ENCODE data around the gene SLC30A1.

GRCh38 chr1:211587123-211587522, 8.2 kb upstream of the SLC30A1 start:
- TF ChIP-seq POLR2A (IDR thresholded peaks at IDR 0.05): no peak
- TF ChIP-seq, protein P1, sequence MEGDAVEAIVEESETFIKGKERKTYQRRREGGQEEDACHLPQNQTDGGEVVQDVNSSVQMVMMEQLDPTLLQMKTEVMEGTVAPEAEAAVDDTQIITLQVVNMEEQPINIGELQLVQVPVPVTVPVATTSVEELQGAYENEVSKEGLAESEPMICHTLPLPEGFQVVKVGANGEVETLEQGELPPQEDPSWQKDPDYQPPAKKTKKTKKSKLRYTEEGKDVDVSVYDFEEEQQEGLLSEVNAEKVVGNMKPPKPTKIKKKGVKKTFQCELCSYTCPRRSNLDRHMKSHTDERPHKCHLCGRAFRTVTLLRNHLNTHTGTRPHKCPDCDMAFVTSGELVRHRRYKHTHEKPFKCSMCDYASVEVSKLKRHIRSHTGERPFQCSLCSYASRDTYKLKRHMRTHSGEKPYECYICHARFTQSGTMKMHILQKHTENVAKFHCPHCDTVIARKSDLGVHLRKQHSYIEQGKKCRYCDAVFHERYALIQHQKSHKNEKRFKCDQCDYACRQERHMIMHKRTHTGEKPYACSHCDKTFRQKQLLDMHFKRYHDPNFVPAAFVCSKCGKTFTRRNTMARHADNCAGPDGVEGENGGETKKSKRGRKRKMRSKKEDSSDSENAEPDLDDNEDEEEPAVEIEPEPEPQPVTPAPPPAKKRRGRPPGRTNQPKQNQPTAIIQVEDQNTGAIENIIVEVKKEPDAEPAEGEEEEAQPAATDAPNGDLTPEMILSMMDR (IDR thresholded peaks at IDR 0.05): no peak
